ENCODE measurements around the gene GSTO2.

Gene GSTO2

DNA sequence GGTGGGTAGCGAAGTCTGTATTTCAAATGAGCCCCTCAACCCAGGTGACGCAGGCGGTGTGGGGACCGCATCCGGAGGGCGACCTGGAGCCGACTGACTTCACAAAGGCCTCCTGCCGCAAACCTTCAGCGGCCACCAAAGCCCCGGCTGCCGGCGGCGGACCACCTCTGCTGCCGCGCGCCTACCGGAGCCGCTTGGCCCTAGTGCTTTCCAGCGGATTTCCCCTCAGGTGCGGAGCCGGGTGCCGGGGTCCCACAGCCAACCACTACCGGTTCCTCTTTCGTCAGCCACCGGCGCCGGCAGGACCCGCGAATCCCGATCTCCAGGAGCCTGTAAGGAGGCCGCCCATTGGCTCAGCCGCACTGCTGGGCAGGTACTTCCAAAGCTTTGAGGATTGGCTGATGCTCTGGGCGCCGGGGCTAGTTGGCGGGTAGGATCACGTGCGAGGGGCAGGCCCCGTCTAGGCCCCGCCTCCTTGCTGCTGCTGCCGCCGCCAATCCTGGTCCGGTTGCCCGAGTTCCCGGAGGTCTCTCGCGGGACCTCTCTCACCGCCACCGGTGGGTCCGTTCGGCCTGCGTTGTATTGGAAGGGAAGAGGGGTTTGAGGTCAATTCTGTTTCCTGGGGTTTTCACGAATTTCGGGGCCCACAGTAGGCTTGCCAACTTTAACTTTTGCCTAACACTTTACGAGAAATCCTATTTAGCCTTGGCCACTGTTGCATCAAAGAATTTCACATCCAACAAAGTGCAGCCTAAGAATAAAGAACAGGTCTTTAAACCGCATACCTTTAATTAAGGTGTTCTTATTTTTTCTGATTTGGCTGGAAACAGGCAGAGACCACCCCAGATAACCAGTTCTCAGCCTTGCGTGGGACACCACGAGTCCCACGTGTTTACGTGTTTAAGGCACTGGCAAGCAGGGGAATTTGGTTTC is at the start of gene GSTO2:
TSS of gene GSTO2 (plus strand) at position 472 of the 933 bp plus-strand sequence. CDS start 5,732 bp downstream, outside the sequence.
- Histone ChIP-seq H3K27ac (ENCODE audit: low read length) (peak within 1 kb of the TSS; percentile 87), H3K4me2 (ENCODE audit: insufficient read depth, low read length) (peak within 1 kb of the TSS; percentile 92), H4K20me1 (ENCODE audit: insufficient read depth, low read length) (peaks cover 5% of the 10 kb centered on the region; the same call in 1 of the 2 replicates), H3K4me3 (ENCODE audit: low read depth in 1 of 2, low read length in 2 of 2) (peak within 1 kb of the TSS; percentile 61 to 62), H3K9ac (ENCODE audit: low read depth, low read length) (peak within 1 kb of the TSS; percentile 73), H3K36me3 (ENCODE audit: insufficient read depth, low read length) (peaks cover 45% of the 10 kb centered on the region), H3K9me3 (ENCODE audit: insufficient read depth, low read length, severe bottlenecking) (no peaks in the 10 kb centered on the region), H3K4me1 (ENCODE audit: insufficient read depth, low read length) (peaks cover 39% of the 10 kb centered on the region), H3K79me2 (ENCODE audit: insufficient read depth, low read length) (peaks cover 44% of the 10 kb centered on the region), H3K27me3 (ENCODE audit: insufficient read depth, low read length, poor library complexity) (peaks cover 2% of the 10 kb centered on the region), H2AFZ (ENCODE audit: low read depth, low read length) (peak within 1 kb of the TSS; percentile 92)
- no peak for TF ChIP-seq EZH2 (IDR thresholded peaks at IDR 0.05; ENCODE audit: borderline replicate concordance, low read depth, low read length, severe bottlenecking)
- ATAC-seq (ENCODE audit: insufficient read depth, low read depth) (peak; percentile 98), DNase-seq (peak; percentile 99)

- H2AFZ ChIP-seq (ENCODE audit: low read depth, low read length): no peak overlapping the region
- no peak for TF ChIP-seq EZH2 (IDR thresholded peaks at IDR 0.05; ENCODE audit: borderline replicate concordance, low read depth, low read length, severe bottlenecking)
- TF ChIP-seq, protein P1, sequence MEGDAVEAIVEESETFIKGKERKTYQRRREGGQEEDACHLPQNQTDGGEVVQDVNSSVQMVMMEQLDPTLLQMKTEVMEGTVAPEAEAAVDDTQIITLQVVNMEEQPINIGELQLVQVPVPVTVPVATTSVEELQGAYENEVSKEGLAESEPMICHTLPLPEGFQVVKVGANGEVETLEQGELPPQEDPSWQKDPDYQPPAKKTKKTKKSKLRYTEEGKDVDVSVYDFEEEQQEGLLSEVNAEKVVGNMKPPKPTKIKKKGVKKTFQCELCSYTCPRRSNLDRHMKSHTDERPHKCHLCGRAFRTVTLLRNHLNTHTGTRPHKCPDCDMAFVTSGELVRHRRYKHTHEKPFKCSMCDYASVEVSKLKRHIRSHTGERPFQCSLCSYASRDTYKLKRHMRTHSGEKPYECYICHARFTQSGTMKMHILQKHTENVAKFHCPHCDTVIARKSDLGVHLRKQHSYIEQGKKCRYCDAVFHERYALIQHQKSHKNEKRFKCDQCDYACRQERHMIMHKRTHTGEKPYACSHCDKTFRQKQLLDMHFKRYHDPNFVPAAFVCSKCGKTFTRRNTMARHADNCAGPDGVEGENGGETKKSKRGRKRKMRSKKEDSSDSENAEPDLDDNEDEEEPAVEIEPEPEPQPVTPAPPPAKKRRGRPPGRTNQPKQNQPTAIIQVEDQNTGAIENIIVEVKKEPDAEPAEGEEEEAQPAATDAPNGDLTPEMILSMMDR (IDR thresholded peaks at IDR 0.05; ENCODE audit: borderline replicate concordance, extremely low read depth, low read length, poor library complexity, severe bottlenecking): no peak
- H3K9me3 ChIP-seq (ENCODE audit: insufficient read depth, low read length, severe bottlenecking): no peaks in the 10 kb centered on the region
- H3K27me3 ChIP-seq (ENCODE audit: insufficient read depth, low read length, poor library complexity): peaks cover 8% of the 10 kb centered on the region
- DNase-seq (no peak), ATAC-seq (ENCODE audit: insufficient read depth, low read depth) (no peak)
- H3K4me3 ChIP-seq (ENCODE audit: low read depth in 1 of 2, low read length in 2 of 2): no peak overlapping the region
- no peaks in the 10 kb centered on the region for H4K20me1 ChIP-seq (ENCODE audit: insufficient read depth, low read length)
- no peaks in the 10 kb centered on the region for H3K79me2 ChIP-seq (ENCODE audit: insufficient read depth, low read length)
- no peak overlapping the region for H3K4me2 ChIP-seq (ENCODE audit: insufficient read depth, low read length)
- H3K36me3 ChIP-seq (ENCODE audit: insufficient read depth, low read length): no peaks in the 10 kb centered on the region
- no peak overlapping the region for H3K9ac ChIP-seq (ENCODE audit: low read depth, low read length)
- no peak overlapping the region for H3K27ac ChIP-seq (ENCODE audit: low read length)
- H3K4me1 ChIP-seq (ENCODE audit: insufficient read depth, low read length): no peaks in the 10 kb centered on the region
Measured at GRCh38 chr10:104220522-104220921, 48.5 kb upstream of the GSTO2 start.

- Histone ChIP-seq H3K27ac (ENCODE audit: low read length) (no peak overlapping the region), H3K4me2 (ENCODE audit: insufficient read depth, low read length) (no peak overlapping the region), H3K4me3 (ENCODE audit: low read depth in 1 of 2, low read length in 2 of 2) (no peak overlapping the region), H4K20me1 (ENCODE audit: insufficient read depth, low read length) (no peaks in the 10 kb centered on the region), H3K9me3 (ENCODE audit: insufficient read depth, low read length, severe bottlenecking) (no peaks in the 10 kb centered on the region), H2AFZ (ENCODE audit: low read depth, low read length) (no peak overlapping the region), H3K4me1 (ENCODE audit: insufficient read depth, low read length) (no peaks in the 10 kb centered on the region), H3K9ac (ENCODE audit: low read depth, low read length) (no peak overlapping the region), H3K79me2 (ENCODE audit: insufficient read depth, low read length) (no peaks in the 10 kb centered on the region), H3K36me3 (ENCODE audit: insufficient read depth, low read length) (no peaks in the 10 kb centered on the region), H3K27me3 (ENCODE audit: insufficient read depth, low read length, poor library complexity) (peaks cover 5% of the 10 kb centered on the region)
- TF ChIP-seq, protein P1 (IDR thresholded peaks at IDR 0.05; ENCODE audit: borderline replicate concordance, extremely low read depth, low read length, poor library complexity, severe bottlenecking): no peak
- TF ChIP-seq EZH2 (IDR thresholded peaks at IDR 0.05; ENCODE audit: borderline replicate concordance, low read depth, low read length, severe bottlenecking): no peak
- ATAC-seq (ENCODE audit: insufficient read depth, low read depth) (no peak), DNase-seq (no peak)
Measured at GRCh38 chr10:104223304-104223703, 45.7 kb upstream of the GSTO2 start.

- no peaks in the 10 kb centered on the region for H3K36me3 ChIP-seq (ENCODE audit: insufficient read depth, low read length)
- DNase-seq: no peak
- H3K27ac ChIP-seq (ENCODE audit: low read length): no peak overlapping the region
- TF ChIP-seq EZH2 (IDR thresholded peaks at IDR 0.05; ENCODE audit: borderline replicate concordance, low read depth, low read length, severe bottlenecking): no peak
- TF ChIP-seq, protein P1 (IDR thresholded peaks at IDR 0.05; ENCODE audit: borderline replicate concordance, extremely low read depth, low read length, poor library complexity, severe bottlenecking): no peak
- no peaks in the 10 kb centered on the region for H4K20me1 ChIP-seq (ENCODE audit: insufficient read depth, low read length)
- no peak overlapping the region for H3K4me3 ChIP-seq (ENCODE audit: low read depth in 1 of 2, low read length in 2 of 2)
- H3K4me1 ChIP-seq (ENCODE audit: insufficient read depth, low read length): no peaks in the 10 kb centered on the region
- ATAC-seq (ENCODE audit: insufficient read depth, low read depth): no peak
- H2AFZ ChIP-seq (ENCODE audit: low read depth, low read length): no peak overlapping the region
- no peaks in the 10 kb centered on the region for H3K27me3 ChIP-seq (ENCODE audit: insufficient read depth, low read length, poor library complexity)
- no peak overlapping the region for H3K4me2 ChIP-seq (ENCODE audit: insufficient read depth, low read length)
- no peak overlapping the region for H3K9ac ChIP-seq (ENCODE audit: low read depth, low read length)
- H3K9me3 ChIP-seq (ENCODE audit: insufficient read depth, low read length, severe bottlenecking): peaks cover 13% of the 10 kb centered on the region
- H3K79me2 ChIP-seq (ENCODE audit: insufficient read depth, low read length): no peaks in the 10 kb centered on the region
Measured at GRCh38 chr10:104230490-104230889, 38.5 kb upstream of the GSTO2 start.
